ENCODE data around the gene GRPEL2. TPM values are rescaled to one million over a fixed set of nuclear protein-coding genes. Genes with fewer than 3 reads are reported as not detected.

The GRPEL2 gene
- total RNA-seq, 1 experiment from 2014 or later, result 48.9 TPM

DNA sequence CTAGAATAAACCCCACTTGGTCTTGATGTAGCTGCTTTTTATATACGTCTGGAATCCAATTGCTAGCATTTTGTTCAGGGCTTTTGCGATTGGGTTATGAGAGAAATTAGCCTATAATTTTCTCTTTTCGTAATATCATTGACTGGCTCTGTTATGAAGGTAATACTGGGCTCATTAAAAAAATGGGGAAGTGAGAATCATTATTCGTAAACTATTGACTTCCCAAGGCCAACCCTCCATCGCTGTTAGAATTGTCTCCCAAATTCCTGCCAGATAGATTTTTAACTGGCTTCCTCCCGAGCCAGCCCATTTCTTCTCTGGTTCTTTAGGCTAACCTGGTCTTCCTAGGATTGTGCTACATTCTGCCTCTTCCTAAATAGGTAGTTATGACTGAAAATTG lies 35.9 kb upstream of the GRPEL2 start:
- RAD21 ChIA-PET (ENCODE audit: low non-redundant PET in 1 of 2, low total read pairs in 2 of 2, uncharacterized antibody in 2 of 2, unreplicated experiment in 2 of 2), result no interaction called here
- ATAC-seq, result no peak
- intact Hi-C loops (cut with micrococcal nuclease), result no loop called here

More for the DNA sequence above, 35.9 kb upstream of the GRPEL2 start:
- no peak overlapping the region for H3K9ac ChIP-seq (ENCODE audit: low read length)
- no peaks in the 10 kb centered on the region for H3K9me2 ChIP-seq (ENCODE audit: insufficient read depth)
- H3K27me3 ChIP-seq (ENCODE audit: insufficient read depth, low read length), result no peaks in the 10 kb centered on the region
- no TSS peak for BruUV-seq (replicated peaks)
- no peaks in the 10 kb centered on the region for H3K36me3 ChIP-seq (ENCODE audit: control insufficient read depth in 1 of 2, insufficient read depth in 2 of 2, low read length in 2 of 2)
- no peak overlapping the region for H3K4me3 ChIP-seq (replicated peaks in 1 of 2; ENCODE audit: low read depth in 1 of 2, low read length in 2 of 2)
- no peak overlapping the region for H3K27ac ChIP-seq (ENCODE audit: low read depth, low read length)
- POLR2A ChIA-PET, result no interaction called here
- no peaks in the 10 kb centered on the region for H3K4me1 ChIP-seq (ENCODE audit: control insufficient read depth in 1 of 2, insufficient read depth in 2 of 2, low read length in 2 of 2)
- no peak overlapping the region for H3K4me2 ChIP-seq (ENCODE audit: low read length)
- CTCF ChIA-PET, result interaction anchor here (0.7 kb wide), 1 partner anchor 59 kb away, joined by 3 read pairs; no protein-coding TSS in a partner anchor
- no peak for DNase-seq (ENCODE audit: low read depth, low spot score)
- no peaks in the 10 kb centered on the region for H3K79me2 ChIP-seq (ENCODE audit: insufficient read depth, low read length)
- H4K20me1 ChIP-seq (ENCODE audit: insufficient read depth), result no peaks in the 10 kb centered on the region
- no peaks in the 10 kb centered on the region for H3K9me3 ChIP-seq (ENCODE audit: control insufficient read depth in 1 of 2, insufficient read depth in 1 of 2, low read depth in 1 of 2, low read length in 2 of 2)
- TF ChIP-seq EGR1 (IDR thresholded peaks at IDR 0.05; ENCODE audit: low read depth) (no peak), FOSL1 (IDR thresholded peaks at IDR 0.05; ENCODE audit: low read depth) (no peak), JUND (IDR thresholded peaks at IDR 0.05) (no peak), ELF1 (IDR thresholded peaks at IDR 0.05; ENCODE audit: borderline replicate concordance, low read depth) (no peak), SP1 (IDR thresholded peaks at IDR 0.05; ENCODE audit: low read depth) (no peak), CEBPB (IDR thresholded peaks at IDR 0.05; ENCODE audit: low read depth) (no peak), ZFX (IDR thresholded peaks at IDR 0.05) (no peak), POLR2AphosphoS5 (IDR thresholded peaks at IDR 0.05; ENCODE audit: low read depth, low read length) (no peak)
- TF ChIP-seq, protein P1, sequence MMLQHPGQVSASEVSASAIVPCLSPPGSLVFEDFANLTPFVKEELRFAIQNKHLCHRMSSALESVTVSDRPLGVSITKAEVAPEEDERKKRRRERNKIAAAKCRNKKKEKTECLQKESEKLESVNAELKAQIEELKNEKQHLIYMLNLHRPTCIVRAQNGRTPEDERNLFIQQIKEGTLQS (IDR thresholded peaks at IDR 0.05), result no peak
- TF ChIP-seq, protein P2, sequence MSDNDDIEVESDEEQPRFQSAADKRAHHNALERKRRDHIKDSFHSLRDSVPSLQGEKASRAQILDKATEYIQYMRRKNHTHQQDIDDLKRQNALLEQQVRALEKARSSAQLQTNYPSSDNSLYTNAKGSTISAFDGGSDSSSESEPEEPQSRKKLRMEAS (IDR thresholded peaks at IDR 0.05), result no peak
- TF ChIP-seq, protein P3, sequence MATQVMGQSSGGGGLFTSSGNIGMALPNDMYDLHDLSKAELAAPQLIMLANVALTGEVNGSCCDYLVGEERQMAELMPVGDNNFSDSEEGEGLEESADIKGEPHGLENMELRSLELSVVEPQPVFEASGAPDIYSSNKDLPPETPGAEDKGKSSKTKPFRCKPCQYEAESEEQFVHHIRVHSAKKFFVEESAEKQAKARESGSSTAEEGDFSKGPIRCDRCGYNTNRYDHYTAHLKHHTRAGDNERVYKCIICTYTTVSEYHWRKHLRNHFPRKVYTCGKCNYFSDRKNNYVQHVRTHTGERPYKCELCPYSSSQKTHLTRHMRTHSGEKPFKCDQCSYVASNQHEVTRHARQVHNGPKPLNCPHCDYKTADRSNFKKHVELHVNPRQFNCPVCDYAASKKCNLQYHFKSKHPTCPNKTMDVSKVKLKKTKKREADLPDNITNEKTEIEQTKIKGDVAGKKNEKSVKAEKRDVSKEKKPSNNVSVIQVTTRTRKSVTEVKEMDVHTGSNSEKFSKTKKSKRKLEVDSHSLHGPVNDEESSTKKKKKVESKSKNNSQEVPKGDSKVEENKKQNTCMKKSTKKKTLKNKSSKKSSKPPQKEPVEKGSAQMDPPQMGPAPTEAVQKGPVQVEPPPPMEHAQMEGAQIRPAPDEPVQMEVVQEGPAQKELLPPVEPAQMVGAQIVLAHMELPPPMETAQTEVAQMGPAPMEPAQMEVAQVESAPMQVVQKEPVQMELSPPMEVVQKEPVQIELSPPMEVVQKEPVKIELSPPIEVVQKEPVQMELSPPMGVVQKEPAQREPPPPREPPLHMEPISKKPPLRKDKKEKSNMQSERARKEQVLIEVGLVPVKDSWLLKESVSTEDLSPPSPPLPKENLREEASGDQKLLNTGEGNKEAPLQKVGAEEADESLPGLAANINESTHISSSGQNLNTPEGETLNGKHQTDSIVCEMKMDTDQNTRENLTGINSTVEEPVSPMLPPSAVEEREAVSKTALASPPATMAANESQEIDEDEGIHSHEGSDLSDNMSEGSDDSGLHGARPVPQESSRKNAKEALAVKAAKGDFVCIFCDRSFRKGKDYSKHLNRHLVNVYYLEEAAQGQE (IDR thresholded peaks at IDR 0.05; ENCODE audit: low read depth), result no peak
- TF ChIP-seq, protein P4, sequence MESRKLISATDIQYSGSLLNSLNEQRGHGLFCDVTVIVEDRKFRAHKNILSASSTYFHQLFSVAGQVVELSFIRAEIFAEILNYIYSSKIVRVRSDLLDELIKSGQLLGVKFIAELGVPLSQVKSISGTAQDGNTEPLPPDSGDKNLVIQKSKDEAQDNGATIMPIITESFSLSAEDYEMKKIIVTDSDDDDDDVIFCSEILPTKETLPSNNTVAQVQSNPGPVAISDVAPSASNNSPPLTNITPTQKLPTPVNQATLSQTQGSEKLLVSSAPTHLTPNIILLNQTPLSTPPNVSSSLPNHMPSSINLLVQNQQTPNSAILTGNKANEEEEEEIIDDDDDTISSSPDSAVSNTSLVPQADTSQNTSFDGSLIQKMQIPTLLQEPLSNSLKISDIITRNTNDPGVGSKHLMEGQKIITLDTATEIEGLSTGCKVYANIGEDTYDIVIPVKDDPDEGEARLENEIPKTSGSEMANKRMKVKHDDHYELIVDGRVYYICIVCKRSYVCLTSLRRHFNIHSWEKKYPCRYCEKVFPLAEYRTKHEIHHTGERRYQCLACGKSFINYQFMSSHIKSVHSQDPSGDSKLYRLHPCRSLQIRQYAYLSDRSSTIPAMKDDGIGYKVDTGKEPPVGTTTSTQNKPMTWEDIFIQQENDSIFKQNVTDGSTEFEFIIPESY (IDR thresholded peaks at IDR 0.05; ENCODE audit: extremely low read depth, insufficient replicate concordance, low read length), result no peak
- no peak overlapping the region for H2AFZ ChIP-seq (ENCODE audit: low read depth, low read length, poor library complexity, severe bottlenecking)
